ENCODE results near the gene CRTAC1. TPM values are rescaled to one million over a fixed set of nuclear protein-coding genes. Genes with fewer than 3 reads are reported as not detected.

Gene CRTAC1
- total RNA-seq, 4 donors from 2014 or later = 17.5 to 35.1 (median 22.9) TPM

GRCh38 chr10:97926055-97926454, 104.4 kb downstream of the CRTAC1 start:
- no peak for DNase-seq (ENCODE audit: low spot score in 2 of 2)
- H3K27me3 ChIP-seq = peaks cover 0 to 11% of the 10 kb centered on the region in 2 donors
- no peak overlapping the region for H3K4me3 ChIP-seq
- H3K4me1 ChIP-seq = peaks cover 0 to 7% (median 0%) of the 10 kb centered on the region in 4 donors
- TF ChIP-seq CTCF (IDR thresholded peaks at IDR 0.05) (no peak), EP300 (IDR thresholded peaks at IDR 0.05) (no peak), POLR2A (IDR thresholded peaks at IDR 0.05) (no peak)
- no peaks in the 10 kb centered on the region for H3K36me3 ChIP-seq
- H3K9me3 ChIP-seq = no peaks in the 10 kb centered on the region
- H3K27ac ChIP-seq = no peak overlapping the region
- WGBS, 2 donors = 88 to 91% methylated on average over 13 of the region's 13 CpGs

- no peak for DNase-seq (ENCODE audit: low spot score in 2 of 2)
Observed at GRCh38 chr10:97925308-97925938, 105.0 kb downstream of the CRTAC1 start.

GRCh38 chr10:97924678-97925077, 105.7 kb downstream of the CRTAC1 start:
- Histone ChIP-seq H3K9me3 (no peaks in the 10 kb centered on the region), H3K27ac (no peak overlapping the region), H3K27me3 (peaks cover 0 to 11% of the 10 kb centered on the region in 2 donors), H3K36me3 (no peaks in the 10 kb centered on the region), H3K4me1 (peaks cover 0 to 7% (median 0%) of the 10 kb centered on the region in 4 donors), H3K4me3 (no peak overlapping the region)
- no peak for DNase-seq (ENCODE audit: low spot score in 2 of 2)
- 60 to 69% methylated on average over 3 of the region's 3 CpGs for WGBS, 2 donors
- TF ChIP-seq EP300 (IDR thresholded peaks at IDR 0.05) = no peak
- TF ChIP-seq CTCF (IDR thresholded peaks at IDR 0.05) = no peak
- TF ChIP-seq POLR2A (IDR thresholded peaks at IDR 0.05) = no peak

More at GRCh38 chr10:97925308-97925938, 105.0 kb downstream of the CRTAC1 start:
- Histone ChIP-seq H3K36me3 (no peaks in the 10 kb centered on the region), H3K4me3 (no peak overlapping the region), H3K9me3 (no peaks in the 10 kb centered on the region), H3K27me3 (peaks cover 0 to 11% of the 10 kb centered on the region in 2 donors), H3K27ac (no peak overlapping the region), H3K4me1 (peaks cover 0 to 7% (median 0%) of the 10 kb centered on the region in 4 donors)
- no peak for TF ChIP-seq CTCF (IDR thresholded peaks at IDR 0.05)
- TF ChIP-seq EP300 (IDR thresholded peaks at IDR 0.05) = no peak
- no peak for TF ChIP-seq POLR2A (IDR thresholded peaks at IDR 0.05)
- 84 to 87% methylated on average over 11 of the region's 11 CpGs for WGBS, 2 donors

GRCh38 chr10:97923476-97923875, 106.9 kb downstream of the CRTAC1 start:
- no peak for TF ChIP-seq POLR2A (IDR thresholded peaks at IDR 0.05)
- no peak for TF ChIP-seq CTCF (IDR thresholded peaks at IDR 0.05)
- no peak for DNase-seq (ENCODE audit: low spot score in 2 of 2)
- Histone ChIP-seq H3K4me1 (peaks cover 0 to 7% (median 0%) of the 10 kb centered on the region in 4 donors), H3K4me3 (no peak overlapping the region), H3K27me3 (peaks cover 0 to 5% of the 10 kb centered on the region in 2 donors), H3K36me3 (no peaks in the 10 kb centered on the region), H3K9me3 (no peaks in the 10 kb centered on the region), H3K27ac (no peak overlapping the region)
- 89 to 91% methylated on average over 5 of the region's 5 CpGs for WGBS, 2 donors

GRCh38 chr10:97923057-97923456, 107.4 kb downstream of the CRTAC1 start:
- H3K4me3 ChIP-seq = no peak overlapping the region
- peaks cover 0 to 7% (median 0%) of the 10 kb centered on the region in 4 donors for H3K4me1 ChIP-seq
- no peaks in the 10 kb centered on the region for H3K36me3 ChIP-seq
- no peak for DNase-seq (ENCODE audit: low spot score in 2 of 2)
- TF ChIP-seq CTCF (IDR thresholded peaks at IDR 0.05) (no peak), POLR2A (IDR thresholded peaks at IDR 0.05) (no peak), EP300 (IDR thresholded peaks at IDR 0.05) (no peak)
- WGBS, 2 donors = 91 to 95% methylated on average over 13 of the region's 13 CpGs
- no peaks in the 10 kb centered on the region for H3K9me3 ChIP-seq
- H3K27me3 ChIP-seq = peaks cover 0 to 3% of the 10 kb centered on the region in 2 donors
- H3K27ac ChIP-seq = no peak overlapping the region
